Measurements from ENCODE around the gene EPHB2.
A peak's percentile ranks its signal among the peaks of the same experiment; 100 is the strongest.
"Not testable (repeated sequence)": the region's sequence is repeated elsewhere in the genome, so short reads cannot be mapped to it uniquely, and the experiment has no call there.

Gene EPHB2

DNA sequence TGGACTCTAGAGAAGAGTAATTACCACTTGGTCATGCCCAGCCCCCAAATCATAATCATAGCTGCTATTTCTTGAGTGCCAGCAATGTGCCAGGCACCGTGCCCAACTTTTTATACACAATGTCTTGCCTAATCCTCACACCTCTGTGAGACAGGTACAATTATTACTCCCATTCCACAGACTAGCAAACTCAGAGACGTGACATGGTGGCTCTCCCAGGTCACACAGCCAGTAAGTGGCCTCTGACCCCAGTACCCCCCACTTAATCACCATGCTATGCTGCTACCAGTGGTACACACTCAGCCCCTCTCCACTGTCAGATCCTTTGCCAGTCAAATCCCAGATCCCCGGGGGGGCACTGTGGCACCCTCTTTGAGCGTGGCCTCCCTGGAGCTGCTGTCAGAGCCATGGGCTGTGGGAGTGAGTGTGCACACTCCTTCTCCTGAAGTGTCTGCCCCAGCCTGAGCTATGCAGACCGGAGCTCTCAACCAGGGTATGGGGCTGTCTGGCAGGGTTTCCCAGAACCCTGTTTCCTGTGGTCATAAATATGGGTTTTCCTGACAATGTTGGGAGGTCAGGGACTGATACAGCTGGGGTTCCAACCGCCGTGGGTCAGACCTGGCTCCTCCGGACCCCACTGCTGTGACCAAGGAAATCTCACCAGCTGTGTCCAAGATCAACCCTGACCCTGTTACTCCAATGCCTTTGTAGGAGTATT lies 210.3 kb downstream of the EPHB2 start:
- no peak for DNase-seq

GRCh38 chr1:22921452-22922126 lies 210.9 kb downstream of the EPHB2 start:
- no peak for DNase-seq

DNA sequence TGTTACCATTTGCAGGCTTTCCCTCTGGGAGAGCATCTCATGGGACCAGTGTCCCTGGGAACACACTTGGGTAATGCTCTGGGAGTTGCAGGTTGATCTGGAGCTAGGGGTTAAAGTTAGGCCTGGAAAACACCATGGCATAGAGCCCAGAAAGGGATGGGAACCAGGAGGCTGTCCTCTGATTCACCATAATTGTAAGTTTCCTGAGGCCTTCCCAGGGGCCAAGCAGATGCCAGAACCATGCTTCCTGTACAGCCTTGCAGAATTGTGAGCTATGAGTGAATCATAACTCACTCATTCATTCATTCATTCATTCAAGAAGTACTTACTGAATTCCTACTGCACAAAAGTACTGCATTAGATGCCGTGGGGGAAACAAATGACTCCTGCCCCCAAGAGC lies 212.0 kb downstream of the EPHB2 start:
- DNase-seq, result no peak

DNA sequence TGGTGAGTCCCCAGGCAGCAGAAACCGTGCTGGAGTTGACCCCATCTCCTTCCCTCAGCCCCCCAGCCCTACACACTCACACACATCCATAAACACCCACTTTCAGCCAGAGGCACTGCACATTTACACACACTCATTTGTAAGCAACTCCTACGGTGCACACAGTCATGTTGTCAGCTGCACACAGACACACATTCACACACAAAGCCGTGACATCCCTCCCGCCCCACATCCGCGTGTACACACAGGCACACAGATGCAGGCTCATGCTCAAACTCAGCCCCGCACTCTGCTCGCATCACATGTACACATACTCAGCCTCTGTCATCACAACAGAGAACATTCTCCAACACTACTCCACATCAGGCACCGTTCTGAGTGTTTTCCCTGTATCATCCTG lies 214.5 kb downstream of the EPHB2 start:
- DNase-seq, result no peak

- peak; percentile 30 to 55 for DNase-seq
Observed at GRCh38 chr1:22930240-22930912, 219.7 kb downstream of the EPHB2 start.

DNA sequence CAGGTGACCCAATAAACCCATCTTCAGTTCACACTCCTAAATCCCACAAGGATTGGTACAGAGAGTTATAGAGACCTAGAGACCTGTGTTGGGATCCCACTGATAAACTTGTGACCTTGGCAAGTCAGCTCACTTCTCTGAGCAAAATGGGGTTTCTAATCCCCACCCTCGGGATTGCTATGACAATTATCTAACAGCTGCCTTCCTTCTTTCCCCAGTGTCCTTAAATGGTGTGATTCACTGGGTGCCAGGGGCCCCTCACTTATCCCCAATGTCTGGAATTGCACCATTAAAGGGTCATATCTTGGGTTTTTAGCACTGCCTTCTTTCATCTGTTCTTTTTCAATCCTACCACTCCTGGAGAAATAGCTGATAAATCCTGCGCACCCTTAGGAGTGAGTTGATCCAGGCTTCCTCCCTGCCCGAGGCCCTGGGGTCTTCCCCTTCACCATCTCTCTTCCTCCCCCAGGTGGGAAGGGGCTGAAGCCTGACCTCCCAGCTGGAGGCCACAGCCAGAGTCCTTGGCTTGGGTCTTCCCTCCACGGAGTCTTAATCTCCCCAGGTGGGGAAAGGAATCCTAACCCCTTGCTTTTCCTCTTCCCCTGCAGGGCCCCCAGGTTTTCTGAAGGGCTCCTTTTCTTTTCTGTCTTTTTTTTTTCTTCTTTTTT lies 222.3 kb downstream of the EPHB2 start:
- DNase-seq, result no peak

GRCh38 chr1:22935433-22935832 lies 224.8 kb downstream of the EPHB2 start:
- no peak for DNase-seq

DNA sequence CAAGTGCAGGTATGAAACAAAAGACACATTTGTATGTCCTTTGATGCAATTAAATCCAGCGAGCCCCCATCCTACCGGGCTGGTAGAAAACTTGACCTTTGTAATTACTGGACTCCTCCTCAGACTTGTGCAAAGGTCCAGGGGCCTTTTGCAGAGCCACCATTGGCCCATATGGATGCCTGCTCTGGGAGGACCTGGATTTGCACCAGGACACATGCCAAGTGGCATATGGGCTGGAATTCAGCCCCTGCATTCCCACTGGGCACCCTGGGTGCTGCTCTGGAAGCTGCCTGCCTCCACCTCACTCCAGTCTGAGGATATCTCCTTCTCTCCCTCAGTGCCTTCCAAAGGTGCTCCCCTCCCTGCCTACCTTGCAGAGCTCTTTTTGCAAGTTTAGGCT lies 226.0 kb downstream of the EPHB2 start:
- DNase-seq, result no peak

GRCh38 chr1:22941257-22941656 lies 230.6 kb downstream of the EPHB2 start:
- DNase-seq, result no peak

DNA sequence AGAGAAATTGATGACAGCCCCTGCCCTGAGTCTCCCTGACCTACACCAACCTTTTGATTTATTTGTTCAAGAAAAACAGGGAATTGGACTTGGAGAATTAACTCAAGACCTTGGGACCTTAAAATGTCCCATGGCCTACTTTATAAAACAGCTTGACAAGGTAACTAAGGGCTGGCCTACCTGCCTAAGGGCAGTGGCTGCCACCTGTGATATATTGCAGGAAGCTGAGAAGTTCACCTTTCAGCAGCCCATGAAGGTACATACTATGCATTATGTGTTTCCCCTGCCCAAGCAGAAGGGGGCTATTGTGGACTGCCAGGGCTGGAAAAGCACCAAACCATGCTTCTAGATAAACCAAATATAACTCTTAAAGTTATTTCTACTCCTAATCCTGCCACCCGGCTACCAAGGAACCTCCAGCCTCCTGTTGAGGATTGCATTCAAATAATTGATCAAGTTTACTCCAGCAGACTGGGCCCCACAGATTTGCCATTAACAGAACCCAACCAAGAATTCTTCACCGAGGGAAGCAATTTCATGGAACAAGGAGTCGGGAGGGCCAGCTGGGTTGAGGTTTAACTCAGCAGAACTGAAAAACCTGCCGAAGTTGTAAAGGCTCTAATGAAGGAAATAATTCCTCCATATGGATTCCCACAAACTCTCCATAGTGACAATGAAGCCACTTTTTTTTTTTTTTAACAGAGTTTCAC lies 233.9 kb downstream of the EPHB2 start:
- DNase-seq, result no peak

GRCh38 chr1:22945171-22945570 lies 234.5 kb downstream of the EPHB2 start:
- not testable (repeated sequence) for DNase-seq

DNA sequence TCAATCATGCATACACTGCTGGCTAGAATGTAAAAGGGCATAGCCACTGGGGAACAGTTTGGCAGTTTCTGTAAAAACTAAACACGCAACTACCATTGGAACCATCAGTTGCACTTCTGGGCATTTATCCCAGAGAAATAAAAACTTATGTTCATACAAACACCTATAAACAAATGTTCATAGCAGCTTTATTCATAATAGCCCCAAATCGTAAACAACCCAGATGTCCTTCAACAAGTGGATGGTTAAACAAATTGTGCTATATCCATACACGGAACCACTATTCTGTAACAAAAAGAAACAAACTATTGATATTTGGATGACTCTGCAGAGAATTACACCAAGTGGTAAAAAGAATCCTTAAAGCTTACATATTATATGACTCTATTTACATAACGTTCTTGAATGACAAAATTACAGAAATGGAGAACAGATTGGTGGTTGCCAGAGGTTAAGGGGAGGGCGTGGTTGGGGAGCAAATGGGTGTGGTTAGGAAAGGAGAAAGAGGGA lies 239.2 kb downstream of the EPHB2 start:
- no peak for DNase-seq

DNA sequence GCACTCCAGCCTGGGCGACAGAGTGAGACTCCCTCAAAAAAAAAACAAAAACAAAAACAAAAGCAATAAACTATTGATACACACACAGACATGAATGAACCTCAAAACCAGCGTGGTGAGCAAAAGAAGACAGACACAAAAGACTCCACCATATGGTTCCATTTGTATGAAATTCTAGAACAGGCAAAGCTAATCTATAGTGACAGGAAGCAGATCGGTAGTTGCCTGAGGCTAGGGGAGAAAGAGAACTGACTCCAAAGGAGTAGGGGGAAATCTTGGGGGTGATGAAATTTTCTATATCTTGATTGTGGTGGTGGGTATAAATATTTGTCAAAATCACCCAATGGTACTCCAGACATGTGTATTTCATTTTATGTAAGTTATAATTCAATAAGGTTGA lies 241.2 kb downstream of the EPHB2 start:
- DNase-seq, result no peak

DNA sequence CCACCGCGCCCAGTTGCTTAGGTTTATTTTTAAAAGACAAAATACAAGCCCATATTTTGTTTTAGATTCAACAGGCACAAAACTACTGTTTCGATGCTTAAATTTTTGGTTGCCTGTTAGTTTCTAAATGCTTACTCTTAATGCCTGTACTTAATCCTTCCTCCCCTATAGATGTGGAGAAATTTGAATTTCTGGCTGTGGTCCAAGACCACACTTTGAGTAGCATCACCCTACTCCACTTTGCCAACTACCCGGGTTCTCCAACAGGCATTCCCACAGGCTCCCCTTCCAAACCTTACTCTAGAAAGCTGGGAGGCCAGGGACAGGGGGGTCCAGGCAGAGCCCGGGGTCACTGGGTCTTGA lies 242.0 kb downstream of the EPHB2 start:
- DNase-seq, result no peak

DNA sequence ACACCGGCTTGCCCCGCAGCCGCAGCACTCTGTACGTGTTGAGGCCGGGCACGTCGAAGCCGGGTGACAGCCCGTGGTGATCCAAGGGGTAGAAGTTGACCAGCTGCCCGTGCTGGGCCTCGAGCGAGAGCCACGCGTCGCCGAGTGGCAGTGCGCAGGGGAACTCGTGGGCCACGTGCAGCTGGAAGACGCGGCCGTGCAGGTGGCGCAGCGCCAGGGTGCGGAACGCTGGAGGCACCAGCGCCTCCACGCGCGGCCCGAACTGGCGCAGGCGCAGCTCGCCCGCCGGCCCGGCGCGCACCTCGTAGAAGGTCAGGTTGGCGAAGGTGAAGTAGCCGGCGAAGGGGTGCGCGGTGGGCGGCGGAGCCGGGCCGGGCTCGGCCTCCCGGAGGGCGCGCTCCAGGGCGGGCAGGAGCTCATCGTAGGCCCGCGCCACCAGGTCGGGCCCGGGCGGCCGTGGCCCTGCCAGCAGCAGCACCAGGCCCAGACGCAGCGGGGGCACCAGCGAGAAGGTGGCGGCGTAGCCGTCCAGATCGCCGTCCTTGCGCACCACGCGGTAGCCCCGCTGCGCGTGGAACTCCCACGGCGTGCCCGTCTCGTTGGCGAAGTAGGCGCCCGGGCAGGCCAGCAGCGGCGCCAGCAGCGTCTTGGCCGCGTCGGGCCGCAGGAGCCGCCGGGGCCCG lies 242.6 kb downstream of the EPHB2 start:
- no peak for DNase-seq

GRCh38 chr1:22953740-22954141 lies 243.1 kb downstream of the EPHB2 start:
- DNase-seq, result no peak

DNA sequence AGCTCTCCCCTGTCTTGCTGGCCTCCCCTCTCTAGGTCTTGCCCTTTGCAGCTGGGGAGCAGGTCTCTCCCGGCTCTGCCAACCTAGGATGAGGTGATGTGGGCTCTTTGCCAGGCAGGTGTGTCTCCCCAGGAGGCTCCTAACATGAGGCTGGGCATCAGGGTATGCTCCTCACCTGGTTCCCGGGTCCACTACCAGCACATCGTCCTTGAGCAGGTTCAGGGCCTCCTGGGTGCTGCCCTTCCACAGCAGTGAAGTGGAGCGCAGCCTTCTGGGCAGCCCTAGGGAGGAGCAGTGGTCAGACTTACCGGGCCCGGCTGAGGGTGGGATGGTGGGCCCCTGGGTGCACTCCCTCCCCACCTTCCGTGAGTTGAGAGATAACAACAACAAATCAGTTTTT lies 244.5 kb downstream of the EPHB2 start:
- DNase-seq, result no peak

- DNase-seq, result no peak
Observed at GRCh38 chr1:22957066-22957465, 246.4 kb downstream of the EPHB2 start.

GRCh38 chr1:22958556-22958955 lies 247.9 kb downstream of the EPHB2 start:
- no peak for DNase-seq

GRCh38 chr1:22959545-22960360 lies 249.1 kb downstream of the EPHB2 start:
- no peak for DNase-seq

GRCh38 chr1:22962558-22962957 lies 251.9 kb downstream of the EPHB2 start:
- DNase-seq, result no peak
